DMS153 (cell line): Measurements from ENCODE around the gene FAM83C.
A peak's percentile ranks its signal among the peaks of the same experiment; 100 is the strongest.
"Not testable (repeated sequence)": the region's sequence is repeated elsewhere in the genome, so short reads cannot be mapped to it uniquely, and the experiment has no call there.

Experiments used
- DNase-seq: peaks from one replicate; lab custom pipeline; 2025; lab: John Stamatoyannopoulos, UW

The FAM83C gene

DNA sequence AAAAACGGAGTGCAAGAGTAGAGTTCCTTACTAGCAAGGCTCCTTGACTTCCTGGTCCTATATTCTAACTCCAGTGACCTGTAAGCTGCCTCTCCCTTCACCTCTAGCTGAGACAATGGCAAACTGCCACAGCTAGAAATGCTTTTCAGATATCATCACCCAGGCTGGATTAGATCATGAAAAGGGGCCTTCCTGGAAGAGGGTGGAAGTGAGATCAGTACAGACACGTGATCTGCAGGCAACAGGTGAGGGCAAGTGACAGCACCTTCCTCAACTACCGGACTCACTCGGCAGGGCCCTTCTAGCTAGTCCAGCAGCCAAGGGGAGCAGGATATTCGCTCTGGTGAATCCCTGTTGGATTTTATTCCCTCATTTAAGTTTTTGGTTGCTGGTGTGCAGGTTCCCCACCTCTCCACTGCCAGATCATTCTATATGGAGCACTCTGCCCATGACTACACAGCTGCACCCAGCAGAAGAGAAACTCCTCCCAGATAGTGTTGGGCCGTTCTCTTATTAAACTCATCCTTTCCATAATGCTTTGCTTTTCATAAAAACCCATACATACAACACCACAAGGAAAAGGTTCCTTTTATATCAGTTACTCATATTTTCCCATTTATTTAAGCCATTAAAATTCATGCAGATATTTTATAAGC lies 26.4 kb upstream of the FAM83C start:
- DNase-seq, result peak; percentile 89

GRCh38 chr20:35317416-35318210 lies 25.4 kb upstream of the FAM83C start:
- no peak for DNase-seq

DNA sequence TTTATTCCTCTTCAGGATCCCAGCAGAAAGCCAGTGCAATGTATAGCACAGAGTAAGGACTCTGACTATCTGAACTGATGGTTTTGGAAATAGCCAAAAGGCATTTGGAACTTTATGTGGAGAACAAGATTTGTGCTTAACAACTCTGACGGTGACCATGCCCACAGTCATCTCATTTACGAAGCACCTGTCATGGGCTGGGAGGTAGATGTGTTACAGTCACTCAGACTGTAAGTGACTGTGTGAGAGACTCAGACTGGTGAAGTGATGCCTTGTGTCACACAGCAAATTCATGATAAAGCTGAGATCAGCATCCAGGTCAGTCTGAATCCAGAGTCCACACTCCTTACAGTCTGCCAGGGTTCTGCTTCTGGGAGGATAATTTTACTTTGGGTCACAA lies 23.9 kb upstream of the FAM83C start:
- DNase-seq, result no peak

DNA sequence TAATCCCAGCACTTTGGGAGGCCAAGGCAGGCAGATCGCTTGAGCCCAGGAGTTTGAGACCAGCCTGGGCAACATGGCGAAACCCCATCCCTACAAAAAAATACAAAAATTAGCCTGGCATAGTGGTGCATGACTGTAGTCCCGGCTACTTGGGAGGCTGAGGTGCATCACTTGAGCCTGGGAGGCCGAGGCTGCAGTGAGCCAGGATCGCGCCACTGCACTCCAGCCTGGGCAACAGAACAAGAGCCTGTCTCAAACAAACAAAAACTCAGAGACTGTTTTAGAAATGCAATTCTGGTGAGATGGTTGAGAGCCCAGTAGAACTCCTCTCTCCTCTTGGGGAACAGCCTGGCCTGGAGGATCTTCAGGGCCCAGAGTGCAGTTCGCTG lies 23.4 kb upstream of the FAM83C start:
- DNase-seq, result not testable (repeated sequence)

- DNase-seq, result no peak
These were observed 22.8 kb upstream of the FAM83C start for GRCh38 chr20:35314816-35315631.

DNA sequence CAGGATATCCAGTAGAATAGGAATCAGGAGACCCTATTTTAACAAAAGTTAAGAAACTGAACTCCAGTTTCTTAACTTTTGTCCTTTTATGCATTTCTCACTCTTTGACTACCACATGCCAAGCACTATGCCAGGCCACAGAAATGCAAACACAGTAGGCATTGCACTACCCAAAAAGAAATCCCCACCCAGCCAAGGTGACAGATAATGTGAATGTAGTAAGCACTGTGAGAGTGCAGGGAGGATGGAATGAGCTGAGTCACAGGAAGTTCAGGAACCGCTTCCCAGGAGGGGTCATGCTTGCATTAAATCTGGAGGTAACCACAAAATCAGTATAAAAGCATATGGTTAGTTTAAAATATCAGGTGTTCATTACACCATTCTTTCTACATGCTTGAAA lies 20.1 kb upstream of the FAM83C start:
- no peak for DNase-seq

DNA sequence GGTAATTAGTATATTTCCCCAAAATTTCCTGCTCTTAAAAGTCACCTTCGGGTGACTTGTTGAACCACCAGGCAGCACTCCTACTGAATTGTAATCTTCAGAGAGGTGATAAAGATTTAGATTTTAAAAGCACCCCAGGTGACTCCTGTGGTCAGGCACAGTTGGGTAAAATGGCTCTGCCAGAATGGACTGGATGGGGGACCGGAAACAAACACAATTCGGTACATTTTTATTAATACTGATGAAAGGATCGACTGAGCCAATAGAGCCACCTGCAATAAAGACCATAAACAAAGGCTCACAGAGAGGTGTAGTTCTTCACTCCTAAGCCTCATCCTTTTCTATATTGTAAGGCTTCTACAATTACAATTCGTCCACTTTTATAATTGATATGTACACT lies 19.6 kb upstream of the FAM83C start:
- no peak for DNase-seq

DNA sequence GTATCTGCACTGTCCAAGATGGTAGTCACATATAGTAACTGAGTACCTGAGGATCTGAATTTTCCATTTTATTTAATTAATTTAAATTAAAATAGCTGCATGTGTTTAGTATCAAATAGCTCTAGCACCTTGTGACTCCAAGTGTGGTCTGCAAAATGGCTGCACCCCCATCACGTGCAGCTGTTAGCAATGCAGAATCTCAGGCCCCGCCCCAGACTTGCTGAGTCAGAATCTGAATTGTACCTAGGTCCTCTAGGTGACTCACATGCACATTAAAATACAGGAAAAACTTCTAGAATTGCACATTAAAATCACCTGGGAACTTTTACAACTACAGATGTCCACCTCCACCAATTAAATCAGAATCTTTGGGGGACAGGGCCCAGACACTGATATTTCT lies 19.2 kb upstream of the FAM83C start:
- DNase-seq, result no peak

DNA sequence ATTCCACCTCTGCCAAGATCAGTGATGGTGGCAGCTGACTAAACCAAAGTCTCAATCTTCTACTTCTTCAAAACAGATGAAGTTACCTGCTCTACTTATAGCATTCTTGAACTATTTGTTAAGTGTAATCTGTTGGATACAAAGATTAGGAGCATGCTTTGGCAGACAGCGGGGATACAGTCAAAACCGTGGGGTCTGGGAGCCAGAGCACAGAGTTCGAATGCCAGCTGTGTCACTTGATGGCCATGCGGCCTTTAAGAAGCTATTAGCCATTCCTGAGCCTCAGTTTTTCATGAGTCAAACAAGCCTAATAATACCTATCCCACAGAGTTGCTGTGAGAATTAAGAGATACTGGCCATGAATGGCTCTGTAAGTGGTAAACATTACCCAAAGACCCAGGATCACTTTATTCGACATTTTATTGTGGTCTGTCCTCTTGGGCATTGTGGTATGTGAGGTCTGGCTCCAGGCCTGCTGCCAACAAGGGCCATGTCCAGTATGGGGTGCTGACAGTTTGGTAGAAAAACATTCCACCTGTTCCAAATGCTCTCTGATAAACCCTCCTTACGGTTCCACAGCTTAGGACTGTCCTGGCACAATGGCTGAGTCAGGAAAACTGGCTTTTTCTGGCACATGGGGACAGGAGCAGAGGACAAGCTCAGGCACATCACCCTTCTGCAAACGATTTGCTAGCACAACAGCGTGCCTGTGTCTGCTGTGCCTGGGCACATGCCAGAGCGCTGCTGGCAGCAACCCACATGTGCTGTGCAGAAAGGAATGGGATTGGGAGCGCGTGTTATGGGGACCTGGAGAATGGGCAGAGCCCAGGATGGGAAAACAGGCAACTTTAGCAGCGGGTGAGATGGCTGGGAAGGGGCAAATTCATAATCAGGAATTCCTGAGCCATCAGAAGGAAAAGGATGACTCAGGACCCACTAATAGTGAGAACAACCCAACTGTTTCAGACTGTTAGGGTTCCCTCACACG lies 15.7 kb upstream of the FAM83C start:
- peak; percentile 41 for DNase-seq

DNA sequence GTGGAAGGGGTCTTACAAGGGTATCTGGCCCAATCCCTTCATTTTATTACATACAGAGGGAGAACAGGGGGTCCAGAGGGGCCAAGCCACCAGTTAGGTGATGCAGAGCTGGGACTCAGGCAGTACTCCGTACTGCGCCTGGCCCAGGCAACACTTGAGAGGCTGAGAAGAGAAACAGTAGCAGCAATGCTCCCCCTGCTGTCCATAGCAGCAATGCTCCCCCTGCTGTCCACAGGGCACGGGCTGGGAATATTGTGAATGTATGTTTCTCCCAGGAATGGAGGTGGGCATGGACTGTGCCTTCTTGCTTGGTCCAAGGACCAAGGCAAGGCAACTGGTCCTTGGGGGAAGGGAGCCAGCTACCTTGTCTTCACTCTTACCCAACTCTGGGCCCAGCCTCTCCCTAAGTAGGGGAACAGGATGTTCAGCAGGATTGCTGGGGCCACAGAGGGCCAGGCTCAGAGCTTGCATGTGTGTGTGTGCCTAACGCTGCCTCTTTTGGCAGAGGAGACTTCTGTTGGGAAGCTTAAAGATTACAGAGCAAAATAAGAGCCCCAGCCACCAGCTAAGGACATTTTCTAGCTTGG lies 14.8 kb upstream of the FAM83C start:
- no peak for DNase-seq

DNA sequence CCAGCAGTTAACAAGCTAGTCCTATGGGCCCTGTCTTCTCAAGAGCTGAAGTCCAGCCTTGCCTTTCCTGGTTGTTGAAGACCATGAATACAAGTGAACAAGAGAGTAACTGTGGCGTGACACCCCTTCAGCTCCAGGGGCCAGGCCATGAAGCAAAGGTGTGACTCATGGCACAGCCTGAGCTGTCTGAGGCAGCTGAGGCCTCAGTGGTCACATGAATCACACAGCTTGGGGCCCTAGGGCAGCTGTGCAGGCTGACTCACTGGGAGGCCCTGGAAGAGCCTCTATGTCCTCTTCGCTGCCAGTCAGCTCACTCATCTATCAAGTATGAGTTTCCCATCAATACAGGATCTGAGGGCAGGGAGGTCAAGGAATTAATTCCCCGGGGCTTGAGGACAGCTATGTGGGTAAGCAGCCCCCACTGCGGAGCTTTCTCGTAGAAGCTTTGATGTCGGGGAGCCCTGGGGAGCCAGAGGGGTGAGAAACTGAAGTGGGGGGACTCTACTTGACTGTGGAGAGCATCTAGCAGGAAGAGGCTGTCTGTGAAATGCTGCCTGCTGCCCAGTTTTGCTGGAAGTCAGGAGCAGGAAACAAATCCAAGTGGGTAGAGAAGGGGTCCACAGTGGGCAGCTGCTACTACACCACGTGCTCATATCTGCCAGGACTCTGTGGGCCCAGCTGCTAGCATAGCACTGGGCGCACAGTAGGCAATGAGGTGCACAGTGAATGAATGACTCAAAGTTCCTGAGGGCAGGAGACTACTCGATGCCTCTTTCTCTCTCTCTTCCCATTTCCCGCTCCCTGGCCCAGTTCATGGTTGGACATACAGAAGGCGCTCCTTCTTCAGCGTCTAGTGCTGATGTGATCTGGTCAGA lies 13.7 kb upstream of the FAM83C start:
- no peak for DNase-seq

- no peak for DNase-seq
These were observed 12.7 kb upstream of the FAM83C start for GRCh38 chr20:35304956-35305355.

DNA sequence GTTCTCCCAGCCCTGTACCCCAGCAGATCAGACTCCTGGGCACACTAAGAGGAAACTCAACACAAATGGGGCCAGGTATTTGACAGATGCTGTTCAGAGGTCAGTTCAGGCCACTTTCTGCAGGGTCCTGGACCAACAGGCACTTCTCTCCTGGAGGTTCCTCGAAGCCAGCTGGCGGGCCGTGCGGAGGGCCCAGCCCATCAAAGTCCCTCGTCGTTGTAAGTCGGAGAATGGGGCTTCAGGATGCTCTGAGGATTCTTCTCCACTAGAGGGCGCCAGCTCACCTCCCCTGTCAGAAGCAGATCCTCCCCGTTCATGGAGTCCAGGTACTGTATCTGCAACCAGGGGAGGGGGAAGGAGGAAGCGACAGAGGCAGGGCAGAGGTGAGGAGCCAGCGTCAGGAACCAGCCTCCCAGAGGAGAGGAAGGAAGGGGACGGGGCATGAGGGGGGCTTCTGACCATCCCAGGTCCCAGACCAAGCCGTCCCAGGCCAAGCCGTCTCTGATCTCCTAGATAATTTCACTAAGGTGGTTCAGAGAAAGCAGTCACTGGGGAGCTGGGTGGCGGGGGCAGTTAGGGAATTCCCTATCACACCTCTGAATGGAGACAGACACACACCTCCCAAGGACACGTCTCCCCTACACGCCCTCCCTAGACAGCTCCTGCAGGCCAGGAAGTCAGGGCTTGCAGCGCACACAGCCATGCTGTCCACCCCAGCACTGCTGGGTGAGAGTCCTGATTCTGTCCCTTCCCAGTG lies 11.7 kb upstream of the FAM83C start:
- DNase-seq, result peak; percentile 86

DNA sequence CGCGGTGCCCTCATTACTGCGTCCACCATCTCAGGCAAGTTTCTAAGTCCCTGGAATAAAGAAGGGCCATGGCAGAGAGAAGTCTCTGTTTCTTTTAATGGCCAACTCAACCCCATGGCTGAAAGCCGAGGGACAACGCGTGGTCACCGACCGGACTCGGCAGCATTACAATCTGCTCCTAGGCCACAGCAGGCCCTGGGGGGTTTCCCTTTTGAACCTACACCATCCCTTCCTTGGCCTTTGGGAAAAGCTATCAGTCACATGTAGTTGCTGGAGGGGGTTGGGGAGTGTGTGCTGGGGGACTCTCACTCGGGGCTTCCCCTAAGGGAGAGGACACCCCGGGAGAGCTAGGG lies 11.1 kb upstream of the FAM83C start:
- DNase-seq, result no peak

- DNase-seq, result no peak
These were observed 10.5 kb upstream of the FAM83C start for GRCh38 chr20:35302421-35303335.

GRCh38 chr20:35301426-35301825 lies 9.2 kb upstream of the FAM83C start:
- no peak for DNase-seq

GRCh38 chr20:35300469-35301262 lies 8.4 kb upstream of the FAM83C start:
- no peak for DNase-seq

DNA sequence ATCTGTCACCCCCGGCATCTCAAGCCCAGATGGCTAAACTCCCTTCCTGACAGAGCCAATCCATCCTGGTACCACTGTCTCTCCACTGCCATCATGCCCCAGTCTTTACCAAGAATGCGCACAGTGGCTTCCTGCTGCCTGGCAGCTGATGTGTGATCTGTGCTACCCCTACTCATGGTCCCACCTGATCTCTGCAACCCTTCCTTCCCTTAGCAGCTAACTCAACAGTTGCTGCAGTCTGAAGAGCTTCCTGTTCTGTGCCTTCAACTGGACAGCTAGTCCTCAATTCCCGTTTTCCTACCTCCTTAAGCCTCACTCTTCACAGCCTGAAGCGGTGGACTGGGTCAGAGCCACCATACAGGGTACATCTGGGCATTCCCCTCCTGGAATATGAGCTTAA lies 7.6 kb upstream of the FAM83C start:
- no peak for DNase-seq
